ENCODE measurements around the gene VAV2.

The VAV2 gene

GRCh38 chr9:133737774-133738639, 254.1 kb downstream of the VAV2 start, which contains the start of gene SARDH:
Gene SARDH, minus strand, starts transcription at chr9:133738352. Its CDS starts 4,179 bp downstream, at chr9:133734173.
- H3K4me3 ChIP-seq (ENCODE audit: low read depth, low read length) = peak within 1 kb of the TSS; percentile 8

- H3K4me3 ChIP-seq (ENCODE audit: low read depth, low read length) = no peak overlapping the region
Observed at GRCh38 chr9:133737071-133737773, 254.9 kb downstream of the VAV2 start.

- no peak overlapping the region for H3K4me3 ChIP-seq (ENCODE audit: low read depth, low read length)
Observed at GRCh38 chr9:133735931-133736330, 256.2 kb downstream of the VAV2 start.

GRCh38 chr9:133735415-133735775, 256.7 kb downstream of the VAV2 start:
- no peak overlapping the region for H3K4me3 ChIP-seq (ENCODE audit: low read depth, low read length)

- no peak overlapping the region for H3K4me3 ChIP-seq (ENCODE audit: low read depth, low read length)
Observed at GRCh38 chr9:133734590-133735414, 257.3 kb downstream of the VAV2 start.

GRCh38 chr9:133733796-133734533, 258.2 kb downstream of the VAV2 start:
- H3K4me3 ChIP-seq (ENCODE audit: low read depth, low read length) = no peak overlapping the region

- H3K4me3 ChIP-seq (ENCODE audit: low read depth, low read length) = no peak overlapping the region
Observed at GRCh38 chr9:133733421-133733795, 258.7 kb downstream of the VAV2 start.

- H3K4me3 ChIP-seq (ENCODE audit: low read depth, low read length) = no peak overlapping the region
Observed at GRCh38 chr9:133732639-133733408, 259.3 kb downstream of the VAV2 start.

- no peak overlapping the region for H3K4me3 ChIP-seq (ENCODE audit: low read depth, low read length)
Observed at GRCh38 chr9:133731876-133732638, 260.1 kb downstream of the VAV2 start.

GRCh38 chr9:133730994-133731715, 261.0 kb downstream of the VAV2 start:
- H3K4me3 ChIP-seq (ENCODE audit: low read depth, low read length) = no peak overlapping the region

GRCh38 chr9:133729617-133730281, 262.4 kb downstream of the VAV2 start:
- no peak overlapping the region for H3K4me3 ChIP-seq (ENCODE audit: low read depth, low read length)

GRCh38 chr9:133728856-133729616, 263.1 kb downstream of the VAV2 start:
- H3K4me3 ChIP-seq (ENCODE audit: low read depth, low read length) = no peak overlapping the region

GRCh38 chr9:133727876-133728441, 264.2 kb downstream of the VAV2 start:
- no peak overlapping the region for H3K4me3 ChIP-seq (ENCODE audit: low read depth, low read length)

- H3K4me3 ChIP-seq (ENCODE audit: low read depth, low read length) = no peak overlapping the region
Observed at GRCh38 chr9:133727277-133727875, 264.7 kb downstream of the VAV2 start.

- no peak overlapping the region for H3K4me3 ChIP-seq (ENCODE audit: low read depth, low read length)
Observed at GRCh38 chr9:133726401-133727276, 265.5 kb downstream of the VAV2 start.

GRCh38 chr9:133725886-133726285, 266.2 kb downstream of the VAV2 start:
- no peak overlapping the region for H3K4me3 ChIP-seq (ENCODE audit: low read depth, low read length)
